ENCODE data around the gene FASTK. TPM values are rescaled to one million over a fixed set of nuclear protein-coding genes. Genes with fewer than 3 reads are reported as not detected.

Gene FASTK
- total and polyA plus RNA-seq, 2 donors (not counting 3 experiments of a cell fraction or from before 2014, with no cell fraction given), result 73.3 to 113 TPM

GRCh38 chr7:151122276-151122675 lies 41.7 kb upstream of the FASTK start:
- Histone ChIP-seq H3K4me1 (ENCODE audit: control insufficient read depth, extremely low read depth, insufficient read depth, low read length) (peaks cover 6% of the 10 kb centered on the region), H3K27me3 (ENCODE audit: control insufficient read depth in 2 of 2, insufficient read depth in 2 of 2, low read length in 2 of 2) (no peaks in the 10 kb centered on the region), H4K20me1 (replicated peaks; ENCODE audit: control insufficient read depth, extremely low read depth, insufficient read depth, low read length) (peaks cover 2% of the 10 kb centered on the region), H3K27ac (ENCODE audit: insufficient read depth, low read depth, low read length) (no peak overlapping the region), H3K9me1 (replicated peaks; ENCODE audit: control insufficient read depth, extremely low read depth, insufficient read depth, low read length) (no peaks in the 10 kb centered on the region), H3K79me2 (ENCODE audit: control insufficient read depth, insufficient read depth, low read length) (peaks cover 4% of the 10 kb centered on the region), H3K9me3 (replicated peaks; ENCODE audit: control insufficient read depth, insufficient read depth, low read length) (no peaks in the 10 kb centered on the region), H3K4me2 (ENCODE audit: insufficient read depth, low read length) (no peak overlapping the region), H3K9ac (replicated peaks; ENCODE audit: extremely low read depth, insufficient read depth, low read length) (no peak overlapping the region), H2AFZ (ENCODE audit: low read depth, low read length) (no peak overlapping the region), H3K36me3 (ENCODE audit: control insufficient read depth in 2 of 2, extremely low read depth in 1 of 2, insufficient read depth in 2 of 2, low read length in 2 of 2) (peaks cover 12 to 63% of the 10 kb centered on the region in 2 experiments), H3K4me3 (replicated peaks in 1 of 3; ENCODE audit: insufficient read depth in 1 of 3, low read depth in 1 of 3, low read length in 3 of 3) (no peak overlapping the region)
- TF ChIP-seq POLR2A (IDR thresholded peaks at IDR 0.05; ENCODE audit: low read depth, low read length), result no peak
- TF ChIP-seq EZH2 (IDR thresholded peaks at IDR 0.05; ENCODE audit: borderline replicate concordance, low read depth, low read length, severe bottlenecking), result no peak
- no peak for TF ChIP-seq MYC (IDR thresholded peaks at IDR 0.05; ENCODE audit: low read depth, low read length)
- TF ChIP-seq GATA2 (IDR thresholded peaks at IDR 0.05; ENCODE audit: insufficient read depth, insufficient read length, low read depth, low read length), result no peak
- FAIRE-seq (no peak), DNase-seq (ENCODE audit: low read depth, low spot score) (no peak)
- POLR2A ChIA-PET, result no interaction called here
- dilution Hi-C loops (cut with MboI; ENCODE audit: extremely low pct_ligation_motif_present, low sequenced_read_pairs), result no loop called here
- intact Hi-C loops (cut with micrococcal nuclease), result no loop called here
- CTCF ChIA-PET, result no interaction called here
- BruUV-seq (replicated peaks), result no TSS peak

- CTCF ChIA-PET, result no interaction called here
- Histone ChIP-seq H2AFZ (ENCODE audit: low read depth, low read length) (no peak overlapping the region), H3K4me3 (replicated peaks in 1 of 3; ENCODE audit: insufficient read depth in 1 of 3, low read depth in 1 of 3, low read length in 3 of 3) (no peak overlapping the region), H3K36me3 (ENCODE audit: control insufficient read depth in 2 of 2, extremely low read depth in 1 of 2, insufficient read depth in 2 of 2, low read length in 2 of 2) (peaks cover 12 to 60% of the 10 kb centered on the region in 2 experiments), H3K4me2 (ENCODE audit: insufficient read depth, low read length) (no peak overlapping the region), H4K20me1 (replicated peaks; ENCODE audit: control insufficient read depth, extremely low read depth, insufficient read depth, low read length) (peaks cover 2% of the 10 kb centered on the region), H3K9me1 (replicated peaks; ENCODE audit: control insufficient read depth, extremely low read depth, insufficient read depth, low read length) (no peaks in the 10 kb centered on the region), H3K4me1 (ENCODE audit: control insufficient read depth, extremely low read depth, insufficient read depth, low read length) (peaks cover 6% of the 10 kb centered on the region), H3K79me2 (ENCODE audit: control insufficient read depth, insufficient read depth, low read length) (peaks cover 10% of the 10 kb centered on the region), H3K27me3 (ENCODE audit: control insufficient read depth in 2 of 2, insufficient read depth in 2 of 2, low read length in 2 of 2) (no peaks in the 10 kb centered on the region), H3K9ac (replicated peaks; ENCODE audit: extremely low read depth, insufficient read depth, low read length) (no peak overlapping the region), H3K27ac (ENCODE audit: insufficient read depth, low read depth, low read length) (no peak overlapping the region), H3K9me3 (replicated peaks; ENCODE audit: control insufficient read depth, insufficient read depth, low read length) (no peaks in the 10 kb centered on the region)
- TF ChIP-seq EZH2 (IDR thresholded peaks at IDR 0.05; ENCODE audit: borderline replicate concordance, low read depth, low read length, severe bottlenecking) (no peak), MYC (IDR thresholded peaks at IDR 0.05; ENCODE audit: low read depth, low read length) (no peak), MAX (IDR thresholded peaks at IDR 0.05; ENCODE audit: insufficient read depth, insufficient read length) (no peak), POLR2AphosphoS5 (IDR thresholded peaks at IDR 0.05; ENCODE audit: insufficient read depth, low read depth, low read length) (no peak), POLR2A (IDR thresholded peaks at IDR 0.05; ENCODE audit: low read depth, low read length) (no peak), CTCF (IDR thresholded peaks at IDR 0.05; ENCODE audit: extremely low read depth in 1 of 2, insufficient read depth in 1 of 2, low read depth in 1 of 2, low read length in 2 of 2) (no peak), FOS (IDR thresholded peaks at IDR 0.05; ENCODE audit: borderline replicate concordance, insufficient read depth, low read length) (no peak), GATA2 (IDR thresholded peaks at IDR 0.05; ENCODE audit: insufficient read depth, insufficient read length, low read depth, low read length) (no peak), JUN (IDR thresholded peaks at IDR 0.05; ENCODE audit: borderline replicate concordance, insufficient read depth, insufficient read length, low read depth) (no peak)
- POLR2A ChIA-PET, result no interaction called here
- peak; percentile 31 for FAIRE-seq
- intact Hi-C loops (cut with micrococcal nuclease) (no loop called here), dilution Hi-C loops (cut with MboI; ENCODE audit: extremely low pct_ligation_motif_present, low sequenced_read_pairs) (no loop called here)
- DNase-seq (ENCODE audit: low read depth, low spot score), result peak; percentile 15
- BruUV-seq (replicated peaks), result no TSS peak
Observed at GRCh38 chr7:151121380-151122170, 41.0 kb upstream of the FASTK start.
